Left lung (tissue), 10 donors: ENCODE measurements around the gene NPBWR2. TPM values are rescaled to one million over a fixed set of nuclear protein-coding genes. Genes with fewer than 3 reads are reported as not detected.

Source experiments
- ATAC-seq: fragments of 200-7000 bp; cut with Tn5 transposase; one replicate; pipeline ENCODE4 v1.9.1; 2020; ENCODE audit warnings: moderate library complexity
- DNase-seq, 4 donors: peaks; one replicate each; pipeline ENCODE4 v3.0.0-alpha.2; 2013 to 2020
- H3K27ac ChIP-seq, 2 donors: fragments of 200-600 bp; sonication (generic) in 1 of 2; one replicate each; pipeline versions ENCODE4 v1.5.0 to v1.8.0; 2020 to 2021
- H3K27me3 ChIP-seq, 2 donors: fragments of 200-600 bp; sonication (generic) in 1 of 2; one replicate each; pipeline versions ENCODE4 v1.5.0 to v1.8.0; 2020 to 2021
- H3K36me3 ChIP-seq, 2 donors: fragments of 200-600 bp; sonication (generic) in 1 of 2; one replicate each; pipeline versions ENCODE4 v1.5.0 to v1.8.0; 2020 to 2021
- H3K4me1 ChIP-seq, 2 donors: fragments of 200-600 bp; one replicate each; pipeline ENCODE4 v1.8.0; 2021
- H3K4me3 ChIP-seq, 2 donors: fragments of 200-600 bp; sonication (generic) in 1 of 2; one replicate each; pipeline versions ENCODE4 v1.5.0 to v1.8.0; 2020 to 2021; ENCODE audit warnings: mild to moderate bottlenecking in 1 of 2
- H3K9me3 ChIP-seq, 2 donors: fragments of 200-600 bp; sonication (generic) in 1 of 2; one replicate each; pipeline versions ENCODE4 v1.5.0 to v1.8.0; 2020 to 2021
- intact Hi-C, 2 donors: fragments of 100-400 bp; cut with DNase I; formaldehyde crosslinking; loops; one replicate each; pipeline versions ENCODE4 v1.11.2 to v1.14.2; 2022
- polyA plus RNA-seq, 6 donors: library from polyadenylated mRNA; unstranded; fragments of 120-200 nt; gene quantifications; one replicate each; pipeline ENCODE4 v1.2.1, GENCODE V29; 2013; ENCODE audit not compliant: insufficient read length in 6 of 6
- total RNA-seq, 2 donors: library from RNA; stranded (reverse); fragmentation: NEBNext Ultra II Directional; extraction: Animal tissue kit (Norgen Biotek cat#: 25700); gene quantifications; one replicate each; pipeline ENCODE4 v1.2.1, GENCODE V29; 2021
- TF ChIP-seq, protein P1 (sequence below), 2 donors: fragments of 200-600 bp; sonication (generic) in 1 of 2; IDR thresholded peaks; one replicate each; pipeline versions ENCODE4 v1.5.0 to v1.8.0; 2021; ENCODE audit warnings: antibody characterized with exemption in 2 of 2
- donor health status: DM: no; HTN: yes; CAD: no.
- donor health status: DM: no; HTN: no; CAD: no.

NPBWR2 gene
- total and polyA plus RNA-seq, 8 donors, result not detected

DNA sequence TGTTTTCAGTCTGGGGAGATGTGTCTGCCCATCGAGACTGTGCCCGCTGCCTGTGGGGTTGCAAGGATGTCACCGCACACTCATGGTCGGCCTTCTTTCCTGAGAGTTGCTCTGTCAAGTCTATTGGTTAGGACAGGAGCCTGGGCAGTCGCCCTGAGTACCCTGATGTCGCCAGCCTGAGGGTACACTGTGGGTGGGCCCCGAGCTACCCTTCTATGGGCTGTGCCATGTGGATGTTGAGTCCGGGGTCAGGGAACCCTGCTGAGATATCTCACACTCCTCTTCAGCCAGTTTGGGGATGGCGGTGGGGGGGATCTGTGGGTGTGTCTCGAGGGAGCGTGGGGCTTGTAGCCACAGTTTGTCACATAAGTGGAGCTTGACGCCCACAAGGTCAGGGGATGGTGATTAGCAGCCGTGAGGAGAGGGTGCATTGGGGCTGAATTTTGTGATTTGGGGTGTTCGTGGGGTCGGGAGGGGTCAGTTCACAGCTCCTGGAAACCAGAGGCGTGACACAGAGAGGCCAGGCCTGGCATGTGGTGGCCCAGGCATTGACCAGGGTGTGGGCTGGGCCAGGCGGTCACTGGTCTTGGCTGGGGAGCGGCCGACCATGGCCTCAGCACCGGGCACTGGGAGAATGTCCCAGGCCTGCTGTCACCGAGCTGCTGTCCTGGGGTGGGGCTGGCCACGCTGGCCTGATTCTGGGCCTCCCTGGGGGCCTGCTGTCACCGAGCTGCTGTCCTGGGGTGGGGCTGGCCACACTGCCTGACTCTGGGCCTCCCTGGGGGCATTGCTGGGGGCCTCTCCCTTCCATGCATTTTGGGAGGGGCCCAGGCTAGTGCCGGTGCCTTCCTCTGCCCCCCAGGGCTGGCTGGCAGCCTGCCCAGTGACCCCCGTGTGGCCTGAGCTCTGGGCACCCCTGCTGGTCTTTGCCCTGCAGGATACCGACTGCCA is 1.6 kb upstream of the NPBWR2 start:
- ATAC-seq (no peak), DNase-seq (peak in 2 of 4 donors; percentile 18 to 60)
- intact Hi-C loops, result no loop called here
- Histone ChIP-seq H3K4me3 (no peak overlapping the region), H3K9me3 (no peaks in the 10 kb centered on the region), H3K27me3 (peaks cover 0 to 32% of the 10 kb centered on the region in 2 donors), H3K27ac (no peak overlapping the region), H3K4me1 (no peaks in the 10 kb centered on the region), H3K36me3 (no peaks in the 10 kb centered on the region)
- TF ChIP-seq, protein P1, sequence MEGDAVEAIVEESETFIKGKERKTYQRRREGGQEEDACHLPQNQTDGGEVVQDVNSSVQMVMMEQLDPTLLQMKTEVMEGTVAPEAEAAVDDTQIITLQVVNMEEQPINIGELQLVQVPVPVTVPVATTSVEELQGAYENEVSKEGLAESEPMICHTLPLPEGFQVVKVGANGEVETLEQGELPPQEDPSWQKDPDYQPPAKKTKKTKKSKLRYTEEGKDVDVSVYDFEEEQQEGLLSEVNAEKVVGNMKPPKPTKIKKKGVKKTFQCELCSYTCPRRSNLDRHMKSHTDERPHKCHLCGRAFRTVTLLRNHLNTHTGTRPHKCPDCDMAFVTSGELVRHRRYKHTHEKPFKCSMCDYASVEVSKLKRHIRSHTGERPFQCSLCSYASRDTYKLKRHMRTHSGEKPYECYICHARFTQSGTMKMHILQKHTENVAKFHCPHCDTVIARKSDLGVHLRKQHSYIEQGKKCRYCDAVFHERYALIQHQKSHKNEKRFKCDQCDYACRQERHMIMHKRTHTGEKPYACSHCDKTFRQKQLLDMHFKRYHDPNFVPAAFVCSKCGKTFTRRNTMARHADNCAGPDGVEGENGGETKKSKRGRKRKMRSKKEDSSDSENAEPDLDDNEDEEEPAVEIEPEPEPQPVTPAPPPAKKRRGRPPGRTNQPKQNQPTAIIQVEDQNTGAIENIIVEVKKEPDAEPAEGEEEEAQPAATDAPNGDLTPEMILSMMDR (IDR thresholded peaks at IDR 0.05), result no peak

DNA sequence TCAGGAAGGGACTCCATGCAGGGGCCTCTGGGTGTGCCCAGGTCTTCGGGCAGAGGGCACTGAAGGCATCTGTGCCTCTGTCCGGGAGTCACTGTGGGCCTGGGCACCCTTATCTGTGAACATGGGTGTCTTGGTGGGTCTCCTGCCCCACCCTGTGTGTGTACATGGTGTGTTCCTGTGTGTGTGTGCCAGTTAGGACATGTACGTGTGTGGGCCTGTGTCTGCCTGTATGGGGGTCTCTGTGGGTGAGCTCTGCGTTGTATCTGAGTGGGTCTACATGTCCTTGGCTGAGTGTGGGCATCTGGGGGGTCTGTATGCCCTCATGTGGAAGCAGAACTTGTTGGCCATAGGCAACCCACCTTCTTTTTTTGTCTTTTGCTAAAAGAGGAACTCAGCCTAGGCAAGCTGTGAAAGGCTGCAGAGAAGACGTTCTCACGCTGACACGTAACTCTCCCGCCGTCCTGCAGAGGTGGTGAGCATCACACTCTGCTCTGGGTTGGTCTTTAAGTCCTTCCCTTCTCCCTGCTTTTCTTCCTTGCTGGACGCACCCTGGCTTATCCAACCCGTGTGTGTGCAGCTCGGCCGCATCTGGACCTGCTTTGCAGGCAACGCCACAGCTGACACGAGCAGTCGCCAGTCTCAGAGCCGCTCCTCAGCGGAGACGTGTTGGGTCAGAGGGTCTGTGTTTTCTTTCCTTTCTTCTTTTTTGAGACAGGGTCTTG is 532 bp upstream of the NPBWR2 start:
- intact Hi-C loops, result no loop called here
- H3K27me3 ChIP-seq, result peaks cover 4 to 43% of the 10 kb centered on the region in 2 donors
- H3K4me3 ChIP-seq, result no peak overlapping the region
- no peaks in the 10 kb centered on the region for H3K9me3 ChIP-seq
- ATAC-seq, result no peak
- no peak overlapping the region for H3K27ac ChIP-seq
- H3K4me1 ChIP-seq, result no peaks in the 10 kb centered on the region
- no peaks in the 10 kb centered on the region for H3K36me3 ChIP-seq
- peak in 2 of 4 donors; percentile 19 to 61 for DNase-seq
- TF ChIP-seq, protein P1 (IDR thresholded peaks at IDR 0.05), result no peak

DNA sequence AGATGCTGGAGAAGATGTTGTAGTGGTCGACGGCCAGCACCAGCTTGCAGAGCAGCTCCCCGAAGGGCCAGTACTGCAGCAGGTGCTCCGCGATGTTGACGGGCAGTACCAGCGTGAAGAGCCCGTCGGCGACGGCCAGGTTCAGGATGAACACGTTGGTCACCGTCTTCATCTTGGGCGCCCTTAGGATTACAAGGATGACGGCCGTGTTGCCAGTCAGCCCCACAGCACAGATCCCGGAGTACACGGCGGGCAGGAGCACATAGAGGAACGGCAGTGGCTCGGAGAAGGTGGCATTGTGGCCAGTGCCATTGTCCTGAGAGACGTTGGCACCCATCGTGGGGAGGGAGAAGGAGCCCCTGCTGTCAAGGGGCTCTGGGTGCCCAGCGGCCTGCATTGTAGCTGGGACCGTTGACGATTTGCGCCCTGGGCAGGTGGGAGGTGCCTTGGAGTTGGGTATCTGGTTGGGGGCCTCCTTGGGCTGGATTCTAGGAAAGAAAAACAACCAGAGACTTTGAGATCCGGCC is 867 bp downstream of the NPBWR2 start:
- Histone ChIP-seq H3K4me1 (peaks cover 6 to 14% of the 10 kb centered on the region in 2 donors), H3K27me3 (peaks cover 18 to 57% of the 10 kb centered on the region in 2 donors), H3K36me3 (no peaks in the 10 kb centered on the region), H3K27ac (no peak overlapping the region), H3K9me3 (no peaks in the 10 kb centered on the region), H3K4me3 (no peak overlapping the region)
- intact Hi-C loops, result no loop called here
- TF ChIP-seq, protein P1 (IDR thresholded peaks at IDR 0.05), result no peak
- no peak for ATAC-seq
- DNase-seq, result peak in 1 of 4 donors; percentile 72

DNA sequence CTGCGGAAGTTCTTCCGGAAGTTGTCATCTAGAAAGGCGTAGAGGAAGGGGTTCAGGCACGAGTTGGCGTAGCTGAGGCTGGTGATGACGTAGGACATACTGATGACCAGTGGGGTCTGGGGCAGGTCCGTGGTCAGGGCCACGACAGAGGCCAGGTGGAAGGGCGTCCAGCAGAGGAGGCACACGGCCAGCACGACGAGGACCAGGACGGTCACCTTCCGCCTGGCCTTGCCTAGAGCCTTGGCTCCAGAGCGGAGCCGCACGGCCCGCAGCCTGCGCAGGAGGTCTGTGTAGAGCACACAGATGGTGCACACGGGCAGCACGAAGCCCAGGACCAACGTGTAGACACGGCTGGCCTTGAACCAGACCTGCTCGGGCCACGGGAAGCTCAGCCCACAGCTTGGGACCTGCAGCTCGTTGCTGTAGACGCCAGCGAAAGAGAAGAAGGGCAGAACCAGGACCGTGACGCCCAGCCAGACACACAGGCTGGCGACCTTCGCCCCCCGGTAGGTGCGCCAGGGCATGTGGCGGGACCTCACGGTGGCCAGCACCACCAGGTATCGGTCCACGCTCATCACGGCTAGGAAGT is 1.4 kb downstream of the NPBWR2 start:
- Histone ChIP-seq H3K9me3 (no peaks in the 10 kb centered on the region), H3K4me1 (peaks cover 6 to 14% of the 10 kb centered on the region in 2 donors), H3K4me3 (no peak overlapping the region), H3K27me3 (peaks cover 23 to 63% of the 10 kb centered on the region in 2 donors), H3K36me3 (no peaks in the 10 kb centered on the region), H3K27ac (no peak overlapping the region)
- intact Hi-C loops, result no loop called here
- TF ChIP-seq, protein P1 (IDR thresholded peaks at IDR 0.05), result no peak
- ATAC-seq (no peak), DNase-seq (peak in 1 of 4 donors; percentile 55)
